Measurements from ENCODE around the gene VPS29.

Gene VPS29

DNA sequence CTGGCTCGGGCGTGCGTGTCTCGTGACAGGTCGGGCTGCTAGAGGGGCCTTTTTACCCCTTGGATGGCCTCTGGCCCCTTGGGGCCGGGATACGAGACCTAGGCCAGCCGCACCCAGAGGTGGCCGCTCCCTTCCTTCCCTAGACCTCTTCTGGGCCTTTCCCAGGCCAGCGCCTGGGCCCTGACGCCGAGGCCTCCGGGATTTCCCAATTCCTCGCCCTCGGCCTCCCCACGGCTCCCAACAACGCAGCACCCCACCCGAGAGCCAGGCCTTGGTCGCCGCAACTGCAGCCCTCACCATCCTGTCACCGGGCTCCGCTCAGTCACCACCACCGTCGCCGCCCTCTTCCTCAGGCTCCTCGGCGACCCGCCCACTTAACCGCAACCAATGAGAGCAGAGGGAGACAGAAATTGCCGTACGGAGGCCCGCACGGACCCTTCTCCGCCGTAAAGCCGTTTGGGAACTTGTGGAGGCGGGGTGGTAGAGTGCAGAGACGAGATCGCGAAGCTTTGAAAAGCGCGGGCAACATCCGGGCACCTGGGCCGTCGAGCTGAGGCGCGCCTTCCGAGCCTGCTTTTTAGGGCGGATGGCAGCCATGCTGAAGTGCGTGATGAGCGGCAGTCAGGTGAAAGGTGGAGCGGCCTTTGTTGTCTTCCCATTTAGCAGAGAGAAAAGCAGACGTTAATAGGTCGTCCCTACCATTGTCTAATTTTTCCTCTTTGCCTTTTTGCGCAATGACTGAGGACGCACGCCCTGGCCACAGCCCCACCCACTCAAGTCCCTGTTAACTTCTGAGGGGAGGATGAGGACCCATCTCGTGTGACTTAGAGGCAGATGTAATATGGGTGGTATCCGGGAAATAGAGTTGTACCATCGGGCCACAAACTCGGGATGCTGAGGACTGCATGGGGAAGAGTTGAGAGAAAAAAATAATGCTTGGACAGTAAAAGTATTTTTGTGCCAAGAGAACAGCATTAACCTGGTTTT lies at the start of gene VPS29, which contains the start of gene RAD9B:
VPS29 (minus strand) TSS at position 360 of the 987 bp plus-strand sequence; CDS start at position 300, 60 bp downstream.
RAD9B (plus strand) TSS at position 580 of the 987 bp plus-strand sequence; CDS start at position 587, 7 bp downstream.
- Mint-ChIP-seq H3K4me3 (peak within 1 kb of the TSS; percentile 99), H3K36me3 (ENCODE audit: low read depth) (peaks cover 13% of the 10 kb centered on the region), H3K27ac (peak within 1 kb of the TSS; percentile 98), H3K27me3 (ENCODE audit: low read depth, poor library complexity) (peaks cover 7% of the 10 kb centered on the region), H3K4me1 (peaks cover 35% of the 10 kb centered on the region), H3K9me3 (peaks cover 11% of the 10 kb centered on the region)
- peak; percentile 94 for DNase-seq
- TF ChIP-seq, protein P1, sequence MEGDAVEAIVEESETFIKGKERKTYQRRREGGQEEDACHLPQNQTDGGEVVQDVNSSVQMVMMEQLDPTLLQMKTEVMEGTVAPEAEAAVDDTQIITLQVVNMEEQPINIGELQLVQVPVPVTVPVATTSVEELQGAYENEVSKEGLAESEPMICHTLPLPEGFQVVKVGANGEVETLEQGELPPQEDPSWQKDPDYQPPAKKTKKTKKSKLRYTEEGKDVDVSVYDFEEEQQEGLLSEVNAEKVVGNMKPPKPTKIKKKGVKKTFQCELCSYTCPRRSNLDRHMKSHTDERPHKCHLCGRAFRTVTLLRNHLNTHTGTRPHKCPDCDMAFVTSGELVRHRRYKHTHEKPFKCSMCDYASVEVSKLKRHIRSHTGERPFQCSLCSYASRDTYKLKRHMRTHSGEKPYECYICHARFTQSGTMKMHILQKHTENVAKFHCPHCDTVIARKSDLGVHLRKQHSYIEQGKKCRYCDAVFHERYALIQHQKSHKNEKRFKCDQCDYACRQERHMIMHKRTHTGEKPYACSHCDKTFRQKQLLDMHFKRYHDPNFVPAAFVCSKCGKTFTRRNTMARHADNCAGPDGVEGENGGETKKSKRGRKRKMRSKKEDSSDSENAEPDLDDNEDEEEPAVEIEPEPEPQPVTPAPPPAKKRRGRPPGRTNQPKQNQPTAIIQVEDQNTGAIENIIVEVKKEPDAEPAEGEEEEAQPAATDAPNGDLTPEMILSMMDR (IDR thresholded peaks at IDR 0.05), result no peak

DNA sequence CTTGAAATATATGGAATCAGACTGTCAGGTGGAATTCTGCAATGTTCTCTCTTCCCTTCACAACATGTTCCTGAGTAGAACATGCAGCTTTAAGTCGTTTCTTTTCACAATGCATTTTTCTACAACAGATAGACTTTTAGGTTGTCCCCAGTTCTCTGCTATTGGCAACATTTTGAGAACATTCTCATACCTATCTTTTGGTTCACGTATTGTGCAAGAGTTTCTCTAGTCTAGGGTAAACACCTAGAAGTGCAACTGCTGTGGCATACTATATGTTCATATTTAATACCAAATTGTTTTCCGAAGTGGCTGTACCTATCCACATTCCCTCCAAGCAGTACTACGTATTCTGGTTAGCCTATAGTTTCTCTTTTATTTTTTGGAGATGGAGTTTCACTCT lies 49.1 kb upstream of the VPS29 start:
- Mint-ChIP-seq H3K27me3 (ENCODE audit: low read depth, poor library complexity) (no peaks in the 10 kb centered on the region), H3K4me3 (no peak overlapping the region), H3K36me3 (ENCODE audit: low read depth) (peaks cover 34% of the 10 kb centered on the region), H3K27ac (no peak overlapping the region), H3K9me3 (no peaks in the 10 kb centered on the region), H3K4me1 (peaks cover 22% of the 10 kb centered on the region)
- no peak for DNase-seq
- TF ChIP-seq, protein P1 (IDR thresholded peaks at IDR 0.05), result no peak

DNA sequence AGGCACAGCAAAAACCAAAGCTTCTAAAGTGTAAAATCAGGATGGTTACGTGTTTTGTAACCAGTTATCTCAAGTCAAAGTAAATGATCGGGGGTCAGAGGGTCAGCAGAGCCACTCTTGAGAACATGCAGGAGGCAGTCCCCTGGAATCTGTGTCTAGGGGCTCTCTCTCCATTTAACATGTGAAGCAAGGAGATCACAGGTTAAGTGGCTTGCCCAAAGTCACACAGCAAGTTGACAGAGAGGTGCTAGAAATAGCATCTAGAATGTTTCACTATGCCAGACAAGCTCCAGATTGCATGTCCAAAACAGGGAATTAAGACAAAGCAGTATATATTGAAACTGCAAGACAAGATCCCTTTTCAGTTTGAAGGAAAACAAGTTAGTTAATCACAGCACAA lies 47.8 kb upstream of the VPS29 start:
- no peak overlapping the region for H3K27ac Mint-ChIP-seq

DNA sequence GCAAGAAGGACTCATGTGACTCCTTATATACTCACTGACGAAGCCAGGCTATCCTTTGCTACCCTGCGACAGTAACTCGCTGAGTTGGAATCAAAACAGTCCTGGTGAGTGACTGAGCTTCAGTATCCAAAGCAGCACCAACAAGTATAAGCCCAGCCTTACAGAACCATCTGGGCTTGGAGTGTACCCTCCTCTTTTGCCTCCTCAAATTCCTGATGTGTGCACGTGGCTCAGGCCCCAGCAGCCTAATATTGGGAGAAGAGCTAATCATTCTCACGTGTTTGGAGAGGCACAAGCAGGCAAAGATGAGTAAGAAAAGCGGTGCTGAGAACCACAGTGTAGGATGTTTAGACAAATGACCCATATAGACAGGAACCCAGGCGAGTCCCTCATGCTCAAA lies 46.8 kb upstream of the VPS29 start:
- TF ChIP-seq, protein P1 (IDR thresholded peaks at IDR 0.05), result no peak
- no peaks in the 10 kb centered on the region for H3K27me3 Mint-ChIP-seq (ENCODE audit: low read depth, poor library complexity)
- no peaks in the 10 kb centered on the region for H3K9me3 Mint-ChIP-seq
- no peak overlapping the region for H3K27ac Mint-ChIP-seq
- H3K4me3 Mint-ChIP-seq, result no peak overlapping the region
- H3K36me3 Mint-ChIP-seq (ENCODE audit: low read depth), result peaks cover 42% of the 10 kb centered on the region
- no peak for DNase-seq
- peaks cover 18% of the 10 kb centered on the region for H3K4me1 Mint-ChIP-seq

More for the DNA sequence above, 47.8 kb upstream of the VPS29 start:
- Mint-ChIP-seq H3K27me3 (ENCODE audit: low read depth, poor library complexity) (no peaks in the 10 kb centered on the region), H3K9me3 (no peaks in the 10 kb centered on the region), H3K4me3 (no peak overlapping the region), H3K36me3 (ENCODE audit: low read depth) (peaks cover 42% of the 10 kb centered on the region), H3K4me1 (peaks cover 17% of the 10 kb centered on the region)
- DNase-seq, result no peak
- TF ChIP-seq, protein P1 (IDR thresholded peaks at IDR 0.05), result no peak

DNA sequence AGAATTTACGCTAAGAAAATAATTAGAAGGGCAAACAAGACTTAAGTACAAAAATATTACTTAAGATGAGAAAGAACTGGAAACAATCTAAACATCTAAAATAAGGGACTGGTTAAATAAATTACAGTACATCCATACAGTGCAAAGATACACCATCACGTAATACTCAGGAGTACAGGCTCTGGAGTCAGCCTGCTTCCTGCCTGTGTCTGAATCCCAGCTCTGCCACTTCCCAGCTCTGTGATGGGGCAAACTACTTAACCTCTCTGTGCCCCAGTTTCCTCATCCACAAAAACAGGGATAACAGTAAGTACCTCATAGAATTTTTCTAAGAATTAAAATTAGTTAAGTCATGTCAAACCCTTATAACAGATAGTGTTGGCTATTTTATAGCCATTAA lies 45.2 kb upstream of the VPS29 start:
- Mint-ChIP-seq H3K4me3 (no peak overlapping the region), H3K27ac (no peak overlapping the region), H3K36me3 (ENCODE audit: low read depth) (peaks cover 51% of the 10 kb centered on the region), H3K27me3 (ENCODE audit: low read depth, poor library complexity) (no peaks in the 10 kb centered on the region), H3K4me1 (peaks cover 26% of the 10 kb centered on the region), H3K9me3 (no peaks in the 10 kb centered on the region)
- DNase-seq, result no peak
- TF ChIP-seq, protein P1 (IDR thresholded peaks at IDR 0.05), result no peak

All from nephron progenitor cell (in vitro differentiated cells).